Glutamatergic neuron (in vitro differentiated cells): Measurements from ENCODE around the gene PLEKHG7. TPM values are rescaled to one million over a fixed set of nuclear protein-coding genes. Genes with fewer than 3 reads are reported as not detected.

ENCODE experiments used
- DNase-seq: peaks from one replicate; pipeline ENCODE4 v3.0.0; 2022
- H3K27ac Mint-ChIP-seq: one replicate; pipeline ENCODE4 v1.8.0; 2020; ENCODE audit warnings: mild to moderate bottlenecking, mixed read lengths, inconsistent platforms; ENCODE audit not compliant: unreplicated experiment
- H3K27me3 Mint-ChIP-seq: one replicate; pipeline ENCODE4 v1.8.0; 2020; ENCODE audit warnings: mild to moderate bottlenecking, moderate library complexity, mixed read lengths, inconsistent platforms; ENCODE audit not compliant: unreplicated experiment
- H3K36me3 Mint-ChIP-seq: one replicate; pipeline ENCODE4 v1.8.0; 2020; ENCODE audit warnings: mild to moderate bottlenecking, mixed read lengths, inconsistent platforms; ENCODE audit not compliant: unreplicated experiment
- H3K4me1 Mint-ChIP-seq: one replicate; pipeline ENCODE4 v1.8.0; 2020; ENCODE audit warnings: mild to moderate bottlenecking, low read depth, mixed read lengths, inconsistent platforms; ENCODE audit not compliant: unreplicated experiment
- H3K4me3 Mint-ChIP-seq: one replicate; pipeline ENCODE4 v1.8.0; 2020; ENCODE audit warnings: mild to moderate bottlenecking, mixed read lengths, inconsistent platforms; ENCODE audit not compliant: unreplicated experiment
- H3K9me3 Mint-ChIP-seq: one replicate; pipeline ENCODE4 v1.8.0; 2020; ENCODE audit warnings: mild to moderate bottlenecking, moderate library complexity, mixed read lengths, inconsistent platforms; ENCODE audit not compliant: unreplicated experiment
- total RNA-seq: library from RNA; stranded (reverse); fragmentation: NEBNext Ultra II Directional; extraction: Animal tissue kit (Norgen Biotek cat#: 25700); gene quantifications from one replicate; pipeline ENCODE4 v1.2.1, GENCODE V29; 2021; ENCODE audit not compliant: unreplicated experiment
- TF ChIP-seq, protein P1 (sequence below): fragments of 200-600 bp; sonication (generic); IDR thresholded peaks from one replicate; pipeline ENCODE4 v1.5.0; 2021; ENCODE audit not compliant: partially characterized antibody, unreplicated experiment

PLEKHG7 gene
- total RNA-seq, 1 donor from 2014 or later, result not detected

DNA sequence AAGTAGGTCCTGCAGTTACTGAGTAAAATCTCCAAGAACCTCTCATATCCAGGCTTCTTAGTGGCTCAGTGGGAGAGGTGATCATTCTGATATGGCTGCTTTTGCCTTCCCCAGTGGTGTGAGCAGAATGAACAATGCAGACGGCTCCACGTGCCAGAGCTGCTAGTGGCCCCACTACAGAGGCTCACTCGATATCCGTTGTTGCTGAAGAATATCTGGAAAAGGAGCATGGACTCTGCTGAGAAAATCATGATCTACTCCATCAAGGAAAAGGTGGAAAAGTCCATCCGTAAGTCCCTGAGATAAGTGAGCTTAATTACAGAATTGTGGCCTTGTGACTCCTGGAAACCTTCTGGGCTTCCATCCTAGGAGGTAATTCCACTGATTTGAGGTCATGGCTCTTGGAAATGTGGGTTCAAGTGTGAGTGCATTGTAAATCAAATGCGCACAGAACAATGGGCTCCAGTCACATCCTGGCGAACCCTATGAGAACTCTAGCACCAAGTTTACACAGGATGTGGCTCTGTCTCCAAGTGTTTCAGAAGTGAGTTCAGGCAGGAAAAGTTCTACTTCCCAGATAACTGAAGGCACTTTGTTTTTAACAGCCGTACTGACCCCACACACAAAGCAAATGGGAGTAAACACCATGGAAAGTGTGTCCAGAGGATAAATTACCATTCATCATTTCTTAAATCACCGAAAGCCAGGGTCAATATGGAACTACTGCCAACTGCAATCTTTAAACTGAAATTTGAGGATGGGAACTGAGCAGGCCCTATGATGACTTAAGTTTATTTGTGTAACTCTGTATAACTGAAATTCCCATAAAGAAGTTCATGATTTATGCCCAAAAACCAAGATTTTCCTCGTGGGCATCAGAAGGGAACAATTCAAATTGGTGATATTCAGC, 51.4 kb downstream of the PLEKHG7 start:
- Mint-ChIP-seq H3K4me3 (no peak overlapping the region), H3K27me3 (peaks cover 4% of the 10 kb centered on the region), H3K27ac (no peak overlapping the region), H3K4me1 (no peaks in the 10 kb centered on the region), H3K36me3 (no peaks in the 10 kb centered on the region), H3K9me3 (no peaks in the 10 kb centered on the region)
- DNase-seq, result no peak
- TF ChIP-seq, protein P1, sequence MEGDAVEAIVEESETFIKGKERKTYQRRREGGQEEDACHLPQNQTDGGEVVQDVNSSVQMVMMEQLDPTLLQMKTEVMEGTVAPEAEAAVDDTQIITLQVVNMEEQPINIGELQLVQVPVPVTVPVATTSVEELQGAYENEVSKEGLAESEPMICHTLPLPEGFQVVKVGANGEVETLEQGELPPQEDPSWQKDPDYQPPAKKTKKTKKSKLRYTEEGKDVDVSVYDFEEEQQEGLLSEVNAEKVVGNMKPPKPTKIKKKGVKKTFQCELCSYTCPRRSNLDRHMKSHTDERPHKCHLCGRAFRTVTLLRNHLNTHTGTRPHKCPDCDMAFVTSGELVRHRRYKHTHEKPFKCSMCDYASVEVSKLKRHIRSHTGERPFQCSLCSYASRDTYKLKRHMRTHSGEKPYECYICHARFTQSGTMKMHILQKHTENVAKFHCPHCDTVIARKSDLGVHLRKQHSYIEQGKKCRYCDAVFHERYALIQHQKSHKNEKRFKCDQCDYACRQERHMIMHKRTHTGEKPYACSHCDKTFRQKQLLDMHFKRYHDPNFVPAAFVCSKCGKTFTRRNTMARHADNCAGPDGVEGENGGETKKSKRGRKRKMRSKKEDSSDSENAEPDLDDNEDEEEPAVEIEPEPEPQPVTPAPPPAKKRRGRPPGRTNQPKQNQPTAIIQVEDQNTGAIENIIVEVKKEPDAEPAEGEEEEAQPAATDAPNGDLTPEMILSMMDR, result no peak

DNA sequence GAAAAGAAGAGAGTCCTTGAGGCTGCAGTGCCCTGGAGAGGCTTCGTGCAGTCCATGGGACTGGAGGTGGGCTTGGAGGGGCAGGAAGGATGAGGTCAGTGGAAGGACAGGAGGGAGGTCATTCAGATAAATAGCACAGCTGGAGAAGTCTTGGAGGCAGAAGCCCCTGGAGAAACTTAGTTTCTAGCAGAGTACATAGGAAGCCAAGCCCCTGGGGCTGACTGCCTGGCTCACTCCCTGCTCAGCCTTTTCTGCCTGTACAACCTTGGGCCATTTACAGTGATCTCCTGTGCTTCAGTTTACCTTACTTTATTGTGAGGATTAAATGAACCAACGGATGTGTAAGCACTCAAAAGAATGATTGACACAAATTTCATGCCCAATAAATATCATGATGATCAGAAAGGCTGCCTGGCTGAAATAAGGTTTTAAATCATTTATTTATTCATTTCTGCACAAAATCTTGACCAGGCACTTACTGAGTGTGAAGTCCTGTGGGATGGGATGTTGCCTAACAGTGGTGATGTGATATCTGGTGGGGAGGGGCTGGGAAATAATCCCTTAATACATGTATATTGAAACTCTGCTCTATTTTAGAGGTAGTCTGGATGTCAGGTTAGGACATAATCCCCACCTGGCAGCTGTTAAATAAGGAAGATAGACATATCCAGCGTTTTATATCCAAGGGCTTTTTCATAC, 54.3 kb downstream of the PLEKHG7 start:
- Mint-ChIP-seq H3K4me3 (no peak overlapping the region), H3K9me3 (no peaks in the 10 kb centered on the region), H3K27ac (no peak overlapping the region), H3K36me3 (no peaks in the 10 kb centered on the region), H3K27me3 (peaks cover 4% of the 10 kb centered on the region), H3K4me1 (no peaks in the 10 kb centered on the region)
- DNase-seq, result no peak
- TF ChIP-seq, protein P1, result no peak

DNA sequence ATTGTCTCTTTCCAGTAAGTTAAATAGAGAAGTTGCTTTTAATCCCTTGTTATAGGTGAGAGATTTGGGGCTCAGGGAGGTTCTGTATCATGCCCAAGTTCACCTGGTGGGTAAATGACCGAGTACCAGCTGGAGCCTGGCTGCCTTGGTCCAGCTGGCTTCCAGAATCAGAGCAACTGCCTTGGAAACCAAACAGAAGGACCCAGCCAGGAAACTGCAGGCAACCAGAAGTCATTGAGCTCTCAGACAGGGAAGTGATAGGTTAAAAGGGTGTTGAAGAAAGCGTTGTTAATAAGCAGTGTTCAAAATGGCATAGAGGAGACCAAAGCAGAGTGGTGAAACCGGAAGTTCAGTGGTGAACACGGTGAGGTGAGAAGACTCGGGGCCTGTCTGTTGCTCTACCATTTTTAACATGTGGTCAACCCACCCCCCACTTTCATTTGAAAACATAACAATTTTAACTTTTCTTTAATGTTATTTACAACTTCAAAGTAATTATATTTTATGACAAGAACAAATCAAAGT, 54.9 kb downstream of the PLEKHG7 start:
- TF ChIP-seq, protein P1, result no peak
- Mint-ChIP-seq H3K9me3 (no peaks in the 10 kb centered on the region), H3K4me1 (no peaks in the 10 kb centered on the region), H3K27ac (no peak overlapping the region), H3K4me3 (no peak overlapping the region), H3K27me3 (peaks cover 3% of the 10 kb centered on the region), H3K36me3 (no peaks in the 10 kb centered on the region)
- DNase-seq, result no peak

DNA sequence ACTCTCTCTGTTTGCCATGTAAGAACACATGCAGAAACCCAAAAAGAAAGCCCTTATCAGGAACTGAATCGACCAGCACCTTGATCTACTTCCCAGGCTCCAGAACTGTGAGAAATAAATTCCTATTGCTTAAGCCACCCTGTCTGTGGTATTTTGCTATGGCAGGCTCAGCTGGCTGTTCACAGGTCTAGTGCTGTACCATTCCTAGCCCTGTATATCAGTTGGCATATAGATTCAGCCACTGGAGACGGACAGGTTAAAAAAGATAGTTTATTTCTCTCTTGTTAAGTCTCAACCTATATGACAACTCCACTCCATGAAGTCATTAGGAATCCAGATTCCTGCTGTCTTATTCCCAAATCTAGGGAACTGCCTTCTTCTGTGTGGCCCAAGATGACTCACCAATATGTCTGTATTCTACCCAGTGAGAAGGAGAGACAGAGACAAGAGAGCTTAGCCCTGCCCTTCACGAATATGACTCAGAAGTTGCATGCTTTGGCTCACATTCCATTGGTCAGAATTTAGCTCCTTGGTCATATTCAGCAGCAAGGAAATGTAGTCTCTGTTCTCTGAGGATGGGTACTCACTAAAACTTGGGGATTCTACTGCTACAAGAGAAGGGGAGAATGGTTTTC, 57.0 kb downstream of the PLEKHG7 start:
- Mint-ChIP-seq H3K27ac (no peak overlapping the region), H3K27me3 (peaks cover 3% of the 10 kb centered on the region), H3K4me1 (no peaks in the 10 kb centered on the region), H3K36me3 (no peaks in the 10 kb centered on the region), H3K4me3 (no peak overlapping the region), H3K9me3 (no peaks in the 10 kb centered on the region)
- TF ChIP-seq, protein P1, result no peak
- no peak for DNase-seq
